Astrocyte of the hippocampus (primary cell): ENCODE results near the gene NRM.
A peak's percentile ranks its signal among the peaks of the same experiment; 100 is the strongest.
"Not testable (repeated sequence)": the region's sequence is repeated elsewhere in the genome, so short reads cannot be mapped to it uniquely, and the experiment has no call there.

Experiments
- DNase-seq: peaks from one replicate; pipeline ENCODE4 v3.0.0; 2011; ENCODE audit warnings: low read depth, low spot score

The NRM gene

DNA sequence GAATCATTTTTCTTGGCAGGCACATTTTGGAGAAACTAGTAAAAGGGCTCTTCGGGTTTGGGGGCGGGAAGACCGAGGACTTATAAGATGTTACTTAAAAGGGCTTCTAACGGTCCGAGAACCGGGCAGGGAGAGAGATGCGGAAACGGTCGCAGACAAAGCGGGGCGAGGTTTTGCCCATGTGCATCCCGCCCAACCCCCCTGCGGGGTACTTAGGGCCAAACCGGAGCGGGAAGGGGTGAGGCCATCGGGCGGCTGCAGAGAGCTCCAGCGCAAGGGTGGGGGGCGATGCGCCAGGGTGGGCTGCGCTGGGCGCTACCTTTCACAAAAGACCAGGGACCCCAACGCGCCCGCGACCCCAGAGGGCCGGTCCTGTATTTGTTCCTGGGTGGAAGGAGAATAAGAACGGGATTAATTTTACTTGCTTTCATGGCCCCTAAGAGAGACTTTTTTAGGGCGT lies 30.0 kb upstream of the NRM start:
- DNase-seq, result peak; percentile 55

- peak; percentile 99 for DNase-seq
Measured at GRCh38 chr6:30719791-30720737, 29.3 kb upstream of the NRM start, which contains the start of gene TUBB. Gene TUBB (plus strand): TSS chr6:30720352. CDS start chr6:30720507, 155 bp downstream.

GRCh38 chr6:30719356-30719755 lies 28.6 kb upstream of the NRM start:
- DNase-seq, result peak; percentile 51

DNA sequence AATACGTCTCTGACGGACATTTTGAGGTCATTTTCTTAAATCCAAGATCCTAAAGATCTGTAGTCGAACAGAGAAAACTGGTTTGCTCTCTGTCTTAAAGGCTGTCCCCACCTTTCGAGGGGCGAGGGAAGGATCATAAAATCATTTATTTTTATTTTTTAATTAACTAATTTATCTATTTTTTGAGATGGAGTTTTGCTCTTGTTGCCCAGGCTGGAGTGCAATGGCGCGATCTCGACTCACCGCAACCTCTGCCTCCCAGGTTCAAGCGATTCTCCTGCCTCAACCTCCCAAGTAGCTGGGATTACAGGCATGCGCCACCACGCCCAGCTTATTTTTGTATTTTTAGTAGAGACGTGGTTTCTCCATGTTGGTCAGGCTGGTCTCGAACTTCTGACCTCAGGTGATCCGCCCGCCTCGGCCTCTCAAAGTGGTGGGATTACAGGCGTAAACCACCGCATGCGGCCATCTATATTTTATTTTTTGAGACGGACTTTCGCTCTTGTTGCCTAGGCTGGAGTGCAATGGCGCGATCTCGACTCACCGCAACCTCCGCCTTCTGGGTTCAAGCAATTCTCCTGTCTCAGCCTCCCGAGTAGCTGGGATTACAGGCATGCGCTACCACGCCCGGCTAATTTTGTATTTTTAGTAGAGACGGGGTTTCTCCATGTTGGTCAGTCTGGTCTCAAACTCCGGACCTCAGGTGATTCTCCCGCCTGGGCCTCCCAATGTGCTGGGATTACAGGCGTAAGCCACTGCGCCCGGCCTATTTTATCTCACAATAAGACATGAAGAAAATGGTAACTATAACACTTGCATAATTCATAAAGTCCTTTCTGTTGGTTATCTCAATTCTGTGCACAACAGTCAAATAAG lies 27.3 kb upstream of the NRM start:
- not testable (repeated sequence) for DNase-seq

DNA sequence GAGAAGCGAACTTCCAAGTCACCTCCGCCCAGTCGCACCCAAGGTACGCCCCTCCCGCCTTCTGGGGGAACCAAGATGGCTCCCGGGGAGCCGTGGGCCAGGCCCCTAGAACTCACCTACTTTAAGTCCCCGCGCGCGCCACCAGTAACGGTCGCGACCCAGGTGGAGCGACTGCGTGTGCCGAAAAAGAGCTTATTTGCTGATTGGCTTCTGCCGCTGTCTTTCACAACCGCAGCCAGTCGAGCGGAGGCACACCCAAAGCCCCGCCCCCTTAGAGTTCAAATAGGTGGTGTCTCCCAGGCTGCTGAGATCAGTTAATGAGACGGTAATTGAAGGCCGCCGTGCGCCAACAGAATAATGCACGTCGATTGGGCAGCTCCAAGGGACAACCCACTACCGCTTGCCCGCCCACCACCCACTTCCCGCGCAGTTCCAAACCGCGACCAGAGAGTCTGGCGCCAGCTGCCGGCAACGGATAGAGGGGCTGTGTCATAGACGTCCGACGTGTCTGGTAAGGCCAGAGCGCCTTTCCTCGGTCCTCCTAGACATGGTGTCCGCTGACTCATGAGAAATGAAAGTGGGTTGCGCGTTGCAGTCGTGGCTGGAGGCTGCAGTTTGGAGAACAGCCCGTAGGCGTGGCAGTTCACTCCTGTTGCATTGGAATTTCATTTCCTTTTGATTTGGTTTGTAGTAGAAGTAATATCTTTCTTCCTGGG lies 26.5 kb upstream of the NRM start, which contains the start of gene MDC1:
MDC1 (minus strand) TSS at position 153 of the 716 bp plus-strand sequence. CDS start 2,106 bp downstream, outside the sequence.
- DNase-seq, result peak; percentile 100

GRCh38 chr6:30716879-30717128 lies 26.0 kb upstream of the NRM start:
- no peak for DNase-seq

- DNase-seq, result no peak
Measured at GRCh38 chr6:30714263-30714662, 23.5 kb upstream of the NRM start.

DNA sequence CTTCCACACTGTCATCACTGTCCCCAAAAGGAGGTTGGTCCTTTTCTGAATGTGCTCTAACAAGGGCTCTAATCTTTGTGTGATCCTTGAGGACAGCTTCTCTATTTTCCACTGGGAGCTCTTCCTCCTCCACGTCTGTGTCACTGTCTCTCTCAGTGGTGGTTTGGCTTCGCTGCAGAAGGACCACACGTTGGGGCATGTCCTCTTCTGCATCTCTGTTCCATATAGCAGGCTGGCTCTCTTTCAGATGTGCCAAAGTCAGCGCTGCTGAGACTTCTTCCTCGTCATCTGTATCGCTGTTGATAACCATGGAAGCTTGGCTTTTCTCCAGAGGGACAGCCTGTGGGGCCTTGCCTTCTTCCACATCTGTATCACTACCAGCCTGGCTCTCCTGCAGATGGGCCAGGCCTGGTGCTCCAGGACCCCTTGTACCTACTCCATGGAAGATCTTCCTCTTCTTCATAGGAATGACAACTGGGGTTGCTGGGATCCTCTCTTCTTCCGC lies 21.7 kb upstream of the NRM start:
- no peak for DNase-seq

GRCh38 chr6:30711758-30712380 lies 21.1 kb upstream of the NRM start:
- no peak for DNase-seq

DNA sequence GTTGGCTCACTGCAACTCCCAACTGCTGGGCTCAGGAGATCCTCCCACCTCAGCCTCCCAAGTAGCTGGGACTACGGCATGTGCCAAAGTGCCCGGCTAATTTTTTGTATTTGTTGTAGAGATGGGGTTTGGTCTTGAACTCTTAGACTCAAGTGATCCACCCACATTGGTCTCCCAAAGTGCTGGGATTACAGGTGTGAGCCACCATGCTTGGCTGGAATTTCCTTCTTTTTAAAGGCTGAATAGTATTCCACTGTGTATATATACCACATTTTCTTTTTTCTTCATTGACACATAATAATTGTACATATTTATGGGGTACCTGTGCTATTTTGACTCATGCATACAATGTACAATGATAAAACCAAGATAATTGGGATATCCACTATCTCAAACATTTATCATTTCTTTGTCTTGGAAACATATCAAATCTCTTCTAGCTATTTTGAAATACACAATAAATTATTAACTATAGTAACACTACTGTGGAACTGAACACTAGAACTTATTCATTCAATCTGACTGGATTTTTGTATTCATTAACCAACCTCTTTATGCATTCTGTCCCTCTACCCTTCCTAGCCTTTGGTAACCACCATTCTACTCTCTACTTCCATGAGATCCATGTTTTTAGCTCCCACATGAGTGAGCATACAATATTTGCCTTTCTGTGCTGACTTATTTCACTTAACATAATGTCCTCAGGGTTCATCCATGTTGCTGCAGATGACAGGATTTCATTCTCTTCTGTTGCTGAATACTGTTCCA lies 18.5 kb upstream of the NRM start:
- no peak for DNase-seq

- no peak for DNase-seq
Measured at GRCh38 chr6:30707281-30707850, 16.6 kb upstream of the NRM start.

GRCh38 chr6:30705620-30706019 lies 14.8 kb upstream of the NRM start:
- no peak for DNase-seq

GRCh38 chr6:30703821-30704220 lies 13.0 kb upstream of the NRM start:
- no peak for DNase-seq

DNA sequence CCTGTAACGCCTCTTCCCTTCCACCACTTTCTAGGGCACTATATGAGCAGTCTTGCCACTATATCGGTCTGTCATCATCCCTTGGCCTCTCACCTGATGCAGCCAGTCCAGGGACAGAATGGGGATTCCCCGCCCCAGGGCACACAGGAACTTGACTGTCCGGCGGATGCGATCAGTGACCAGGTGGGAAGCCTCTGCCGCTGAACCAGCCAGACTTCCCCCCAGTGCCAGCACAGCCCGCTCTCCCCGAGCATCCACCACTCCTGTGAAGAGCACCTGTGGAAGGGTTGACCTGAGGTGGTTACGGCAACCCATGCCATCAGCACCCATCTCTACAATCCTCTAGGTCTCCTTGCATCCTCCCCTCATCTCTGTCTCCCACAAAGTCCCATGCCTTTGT lies 12.2 kb upstream of the NRM start:
- DNase-seq, result no peak

GRCh38 chr6:30700340-30700739 lies 9.6 kb upstream of the NRM start:
- DNase-seq, result no peak

DNA sequence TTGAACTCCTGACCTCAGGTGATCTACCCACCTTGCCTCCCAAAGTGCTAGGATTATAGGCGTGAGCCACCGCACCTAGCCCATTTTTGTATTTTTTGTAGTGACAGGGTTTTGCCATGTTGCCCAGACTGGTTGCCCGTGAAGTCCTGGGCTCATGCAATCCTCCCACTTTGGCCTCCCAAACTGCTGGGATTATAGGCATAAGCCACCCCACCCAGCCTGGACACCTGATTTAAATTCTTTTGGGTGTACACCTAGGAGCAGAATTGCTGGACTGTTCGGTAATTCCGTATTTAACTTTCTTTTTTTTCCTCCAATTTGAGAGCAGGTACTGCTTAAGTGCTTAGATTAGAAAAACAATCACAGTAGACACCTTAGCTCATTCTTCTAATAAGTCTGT lies 5.6 kb upstream of the NRM start:
- DNase-seq, result no peak

GRCh38 chr6:30691208-30691847 lies 544 bp upstream of the NRM start:
- no peak for DNase-seq

- DNase-seq, result no peak
Measured at GRCh38 chr6:30689985-30690384, 799 bp downstream of the NRM start.

- no peak for DNase-seq
Measured at GRCh38 chr6:30689022-30689865, 1.5 kb downstream of the NRM start.
